RWPE1 (cell line): ENCODE results near the gene CTNNA2.

Source experiments
- CTCF ChIA-PET: fragments of 350-600 bp; sonication (Branson Sonifier 250); formaldehyde crosslinking; extraction: SDS; loops from one replicate; lab custom pipeline; 2021; lab: Yijun Ruan, JAX
- POLR2A ChIA-PET: fragments of 400-600 bp; formaldehyde crosslinking; extraction: SDS; loops from one replicate; lab custom pipeline; 2020; ENCODE audit warnings: antibody characterized with exemption; ENCODE audit not compliant: low non-redundant PET; lab: Yijun Ruan, JAX
- DNase-seq: peaks from one replicate; pipeline ENCODE4 v3.0.0; 2012; ENCODE audit warnings: low spot score
- H3K27ac ChIP-seq: fragments of 450-650 bp; 2 replicates; pipeline ENCODE4 v1.5.1; 2017
- CTCF ChIP-seq: fragments of 450-650 bp; conservative IDR thresholded peaks from 2 replicates; pipeline ENCODE4 v1.5.1; 2017; ENCODE audit warnings: low read depth, mild to moderate bottlenecking

CTNNA2 gene

DNA sequence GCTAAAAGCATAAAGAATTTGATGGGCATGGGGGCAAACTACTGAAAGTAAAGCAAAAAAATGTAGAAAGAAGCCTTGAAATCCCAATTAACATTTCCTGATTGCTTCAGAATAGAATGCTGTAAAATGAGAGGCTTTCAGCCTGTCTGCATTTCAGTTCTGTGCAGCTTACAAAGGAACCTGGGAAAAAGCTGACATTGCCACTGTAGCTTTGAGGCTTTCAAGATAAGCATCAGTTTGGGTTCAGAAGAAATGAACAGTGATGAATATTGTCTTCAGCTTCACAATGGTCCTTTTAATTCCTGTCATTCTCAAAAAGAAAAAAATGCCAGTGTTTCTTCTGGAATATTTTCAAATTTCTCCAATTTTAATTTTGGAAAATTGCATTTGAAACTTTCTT lies 549.0 kb downstream of the CTNNA2 start:
- no peak for DNase-seq
- H3K27ac ChIP-seq: no peak overlapping the region
- ChIA-PET CTCF (no interaction called here), POLR2A (no interaction called here)
- no peak for TF ChIP-seq CTCF

DNA sequence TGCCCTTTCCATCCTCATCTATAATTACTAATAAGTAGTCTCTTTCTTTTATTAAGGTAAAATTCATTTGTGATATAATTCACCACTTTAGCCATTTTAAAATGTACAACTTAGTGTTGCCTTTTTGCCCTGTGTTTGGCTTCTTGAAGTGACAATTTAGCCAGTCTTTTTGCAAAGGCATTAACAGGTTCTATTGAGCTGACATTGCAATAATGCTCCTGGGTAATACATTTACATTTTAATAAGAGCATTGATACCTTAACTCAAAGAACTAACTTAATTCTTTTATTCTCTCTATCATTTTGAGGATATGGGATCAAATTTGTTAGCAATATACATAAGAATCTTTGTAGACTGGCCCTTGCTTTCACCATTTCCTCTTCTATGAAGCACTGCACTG lies 549.4 kb downstream of the CTNNA2 start:
- ChIA-PET CTCF (no interaction called here), POLR2A (no interaction called here)
- H3K27ac ChIP-seq: no peak overlapping the region
- DNase-seq: no peak
- TF ChIP-seq CTCF: no peak

DNA sequence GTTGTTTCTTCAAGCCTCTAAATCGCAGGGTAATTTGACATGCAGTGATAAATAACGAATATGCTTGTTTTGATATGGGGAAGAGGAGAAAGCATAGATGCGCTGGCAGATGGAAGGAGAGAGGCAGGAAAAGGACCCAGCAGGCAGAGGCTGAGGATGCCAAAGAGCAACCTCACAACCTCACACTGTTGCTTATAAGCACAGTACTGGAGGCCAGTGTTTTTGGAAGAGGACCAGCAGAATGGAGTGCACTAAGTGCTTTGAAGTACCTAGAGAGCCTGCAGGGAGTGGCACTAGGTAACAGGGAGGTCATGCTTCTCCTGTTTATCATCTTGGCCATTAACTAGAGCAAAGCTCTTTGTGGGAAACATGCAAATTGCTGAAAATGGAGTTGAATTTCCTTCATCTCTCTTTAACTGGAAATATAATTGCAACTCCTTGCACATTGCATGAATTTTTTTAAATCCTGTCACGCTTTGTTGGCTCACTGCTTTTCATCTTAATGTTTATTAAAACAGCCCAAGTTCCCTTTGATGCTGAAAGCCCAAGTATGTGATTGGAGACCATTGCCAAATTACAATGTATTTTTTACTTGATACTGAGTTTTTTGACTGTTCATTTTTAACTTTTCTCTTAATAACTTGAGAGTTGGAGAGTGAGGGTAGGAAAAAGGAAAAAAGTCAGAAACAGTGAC lies 555.3 kb downstream of the CTNNA2 start:
- DNase-seq: no peak
- POLR2A ChIA-PET: no interaction called here
- CTCF ChIA-PET: interaction anchor here (0.6 kb wide), 1 partner anchor 1050 kb away, joined by 3 read pairs; no protein-coding TSS in a partner anchor
- no peak overlapping the region for H3K27ac ChIP-seq
- no peak for TF ChIP-seq CTCF

DNA sequence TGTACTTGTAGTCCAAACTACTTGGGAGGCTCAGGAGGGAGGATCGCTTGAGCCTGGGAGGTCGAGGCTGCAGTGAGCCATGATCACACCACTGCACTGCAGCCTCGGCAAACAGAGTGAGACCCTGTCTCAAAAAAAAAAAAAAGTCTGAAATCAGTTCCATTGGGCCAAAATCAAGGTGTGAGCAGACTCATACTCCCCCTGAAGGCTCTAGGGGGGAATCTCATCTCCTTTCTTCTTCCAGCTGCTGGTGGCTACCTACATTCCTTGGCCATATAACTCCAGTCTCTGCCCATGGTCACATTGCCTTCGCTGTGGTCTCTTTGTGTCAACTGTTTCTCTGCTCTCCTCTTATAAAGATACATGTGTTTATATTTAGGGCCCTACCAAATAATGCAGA lies 557.7 kb downstream of the CTNNA2 start:
- ChIA-PET CTCF (no interaction called here), POLR2A (no interaction called here)

DNA sequence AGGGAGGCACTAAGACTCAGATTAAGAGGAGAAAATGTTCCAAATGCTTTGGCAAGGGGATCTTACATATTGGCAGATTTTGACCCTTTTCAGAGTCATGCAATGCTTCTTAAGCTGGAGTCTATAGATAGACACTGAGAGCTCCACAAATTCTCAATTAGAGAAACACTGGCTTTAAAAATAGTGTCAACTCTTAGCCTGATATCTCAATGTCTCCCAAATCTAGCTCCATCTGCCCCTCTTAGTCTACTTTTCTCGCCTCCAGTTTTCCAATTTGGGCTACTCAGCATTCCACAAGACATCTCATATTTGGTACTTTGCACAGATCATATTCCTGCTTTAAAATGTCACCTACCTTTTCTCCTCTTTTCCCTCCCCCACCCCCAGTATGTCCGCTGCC lies 559.1 kb downstream of the CTNNA2 start:
- no peak overlapping the region for H3K27ac ChIP-seq
- ChIA-PET POLR2A (no interaction called here), CTCF (interaction anchor here (0.5 to 1.7 kb wide), 3 partner anchors 15 to 127 kb away, joined by 3 to 5 read pairs (median 3); no protein-coding TSS in a partner anchor)
- no peak for DNase-seq
- no peak for TF ChIP-seq CTCF

More for the DNA sequence above, 557.7 kb downstream of the CTNNA2 start:
- H3K27ac ChIP-seq: no peak overlapping the region
- no peak for DNase-seq
- no peak for TF ChIP-seq CTCF

DNA sequence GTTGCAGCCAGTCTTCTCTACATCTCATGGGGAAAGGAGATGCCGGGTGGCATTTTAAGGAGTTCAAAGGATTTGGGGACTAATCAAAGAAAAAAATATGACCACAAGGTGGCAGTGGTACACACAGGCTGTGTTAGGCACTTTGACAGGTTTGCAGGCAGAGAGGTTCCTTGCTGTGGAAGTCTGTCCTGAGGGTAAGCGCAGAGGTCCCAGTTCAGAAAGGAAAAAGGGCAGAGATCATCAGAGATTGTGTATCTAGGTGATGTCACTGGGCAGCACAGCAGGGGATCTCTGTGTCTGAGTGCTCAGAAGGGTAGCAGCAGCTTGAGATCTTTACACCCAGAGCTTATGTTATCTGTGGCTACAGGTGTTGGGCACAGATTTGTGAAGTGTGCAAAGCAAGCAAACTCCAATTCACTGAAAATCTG lies 560.3 kb downstream of the CTNNA2 start:
- POLR2A ChIA-PET: no interaction called here
- H3K27ac ChIP-seq: no peak overlapping the region
- peak; percentile 67 for TF ChIP-seq CTCF
- CTCF ChIA-PET: interaction anchor here (0.5 to 1.7 kb wide), 5 partner anchors 9 to 550 kb away, joined by 3 to 10 read pairs (median 3); no protein-coding TSS in a partner anchor
- peak; percentile 56 for DNase-seq
